Pancreas (tissue), 10 donors: ENCODE results near the gene PGR. TPM values are rescaled to one million over a fixed set of nuclear protein-coding genes. Genes with fewer than 3 reads are reported as not detected.

Experiments
- ATAC-seq, 4 donors: fragments of 200-7000 bp; cut with Tn5 transposase; one replicate each; pipeline versions ENCODE4 v1.8.0 to v1.9.1; 2020; ENCODE audit warnings: mild to moderate bottlenecking in 4 of 4, moderate library complexity in 4 of 4
- DNase-seq, 6 donors: peaks; one replicate each; pipeline ENCODE4 v3.0.0-alpha.2; 2020
- FAIRE-seq: peaks from 2 replicates; lab custom pipeline; 2012; peaks lifted over from hg19 to GRCh38; lab: Jason Lieb, UNC
- H3K27ac ChIP-seq, 4 donors: fragments of 200-600 bp; sonication (generic); 1 replicate in 3 of 4; 2 replicates in 1 of 4; pipeline versions ENCODE4 v1.5.0 to v1.8.0; 2020
- H3K27me3 ChIP-seq, 4 donors: fragments of 200-600 bp; one replicate each; pipeline ENCODE4 v1.8.0; 2021
- H3K36me3 ChIP-seq, 3 donors: fragments of 200-600 bp; sonication (generic) in 1 of 3; one replicate each; pipeline versions ENCODE4 v1.5.0 to v1.8.0; 2020 to 2021
- H3K4me1 ChIP-seq, 3 donors: fragments of 200-600 bp; one replicate each; pipeline ENCODE4 v1.8.0; 2021
- H3K4me3 ChIP-seq, 4 donors: fragments of 200-600 bp; sonication (generic) in 2 of 4; one replicate each; pipeline versions ENCODE4 v1.5.0 to v1.8.0; 2020 to 2021
- H3K9me3 ChIP-seq, 4 donors: fragments of 200-600 bp; one replicate each; pipeline ENCODE4 v1.8.0; 2021
- WGBS, 2 donors: extraction: QIAGEN DNeasy Blood & Tissue Kit; methylation state at CpG; one replicate each; pipeline ENCODE4 v1.1.7; 2013; 5-methylcytosine and 5-hydroxymethylcytosine counted together
- intact Hi-C, 3 donors: fragments of 100-400 bp; cut with DNase I; formaldehyde crosslinking; loops; one replicate each; pipeline versions ENCODE4 v1.11.1 to v1.14.2; 2022
- polyA plus RNA-seq, 2 donors: library from polyadenylated mRNA; stranded (reverse); fragments of 200-250 nt; gene quantifications; one replicate each; pipeline ENCODE4 v1.2.3, GENCODE V29; 2013
- total RNA-seq, 6 donors: library from RNA; stranded (reverse); fragmentation: NEBNext Ultra II Directional in 4 of 6; extraction: Animal tissue kit (Norgen Biotek cat#: 25700) in 4 of 6; gene quantifications; one replicate each; pipeline versions ENCODE4 v1.2.1 to v1.2.4, GENCODE V29; 2021 to 2023
- TF ChIP-seq, protein P1 (sequence below), 4 donors: fragments of 200-600 bp; sonication (generic) in 3 of 4; IDR thresholded peaks; one replicate each; pipeline versions ENCODE4 v1.5.0 to v1.8.0; 2021; ENCODE audit warnings: antibody characterized with exemption in 4 of 4
- donor health status: healthy with polysubstance abuse.
- donor health status: DM: no; HTN: no; CAD: no; lungs with moderate emphysema.
- donor health status: DM: no; HTN: no; CAD: no.
- donor health status: control.
- donor health status: control.
- donor health status: Bipolar disorder and iron deficiency.
- donor health status: DM: yes; HTN: yes; CAD: no.
- donor health status: DM: no; HTN: no; CAD: no.
- donor health status: DM: no; HTN: no; CAD: no.
- donor health status: DM: yes; HTN: yes; CAD: no.

PGR gene
- total and polyA plus RNA-seq, 8 donors: 0.23 to 1.9 (median 0.73) TPM

DNA sequence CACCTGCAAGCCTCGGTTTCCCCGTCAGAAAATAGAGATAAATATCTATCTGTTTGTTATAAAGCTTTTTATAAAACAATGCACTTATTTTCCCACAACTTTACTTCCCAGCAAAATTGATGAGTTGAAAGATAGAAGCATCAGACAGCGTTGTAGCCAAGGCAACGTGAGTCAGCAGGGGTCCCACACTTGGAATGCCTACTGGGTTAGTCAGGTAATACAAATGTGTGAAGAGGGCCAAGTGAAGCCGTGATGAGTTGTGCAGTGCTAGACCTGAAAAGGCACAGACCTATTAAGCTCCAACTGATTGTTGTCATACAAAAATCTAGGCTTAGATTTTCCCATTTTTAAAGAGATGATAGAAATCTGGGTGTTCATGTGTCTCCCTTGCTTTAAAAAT is 118.7 kb downstream of the PGR start:
- Histone ChIP-seq H3K9me3 (no peaks in the 10 kb centered on the region), H3K36me3 (no peaks in the 10 kb centered on the region), H3K4me1 (no peaks in the 10 kb centered on the region), H3K27ac (no peak overlapping the region), H3K4me3 (no peak overlapping the region), H3K27me3 (no peaks in the 10 kb centered on the region)
- DNase-seq (no peak), FAIRE-seq (no peak), ATAC-seq (no peak)
- TF ChIP-seq, protein P1, sequence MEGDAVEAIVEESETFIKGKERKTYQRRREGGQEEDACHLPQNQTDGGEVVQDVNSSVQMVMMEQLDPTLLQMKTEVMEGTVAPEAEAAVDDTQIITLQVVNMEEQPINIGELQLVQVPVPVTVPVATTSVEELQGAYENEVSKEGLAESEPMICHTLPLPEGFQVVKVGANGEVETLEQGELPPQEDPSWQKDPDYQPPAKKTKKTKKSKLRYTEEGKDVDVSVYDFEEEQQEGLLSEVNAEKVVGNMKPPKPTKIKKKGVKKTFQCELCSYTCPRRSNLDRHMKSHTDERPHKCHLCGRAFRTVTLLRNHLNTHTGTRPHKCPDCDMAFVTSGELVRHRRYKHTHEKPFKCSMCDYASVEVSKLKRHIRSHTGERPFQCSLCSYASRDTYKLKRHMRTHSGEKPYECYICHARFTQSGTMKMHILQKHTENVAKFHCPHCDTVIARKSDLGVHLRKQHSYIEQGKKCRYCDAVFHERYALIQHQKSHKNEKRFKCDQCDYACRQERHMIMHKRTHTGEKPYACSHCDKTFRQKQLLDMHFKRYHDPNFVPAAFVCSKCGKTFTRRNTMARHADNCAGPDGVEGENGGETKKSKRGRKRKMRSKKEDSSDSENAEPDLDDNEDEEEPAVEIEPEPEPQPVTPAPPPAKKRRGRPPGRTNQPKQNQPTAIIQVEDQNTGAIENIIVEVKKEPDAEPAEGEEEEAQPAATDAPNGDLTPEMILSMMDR (IDR thresholded peaks at IDR 0.05): no peak
- WGBS, 2 donors: 38 to 53% methylated on average over 5 of the region's 5 CpGs
- intact Hi-C loops: no loop called here

- H3K27ac ChIP-seq: no peak overlapping the region
- no peak overlapping the region for H3K4me3 ChIP-seq
- intact Hi-C loops: no loop called here
- 10 to 13% methylated on average over 2 of the region's 2 CpGs for WGBS, 2 donors
- ATAC-seq: no peak
- H3K36me3 ChIP-seq: no peaks in the 10 kb centered on the region
- H3K4me1 ChIP-seq: no peaks in the 10 kb centered on the region
- FAIRE-seq: no peak
- no peak for DNase-seq
- H3K9me3 ChIP-seq: no peaks in the 10 kb centered on the region
- TF ChIP-seq, protein P1 (IDR thresholded peaks at IDR 0.05): no peak
- no peaks in the 10 kb centered on the region for H3K27me3 ChIP-seq
These were observed 119.9 kb downstream of the PGR start for GRCh38 chr11:101009690-101010055.

DNA sequence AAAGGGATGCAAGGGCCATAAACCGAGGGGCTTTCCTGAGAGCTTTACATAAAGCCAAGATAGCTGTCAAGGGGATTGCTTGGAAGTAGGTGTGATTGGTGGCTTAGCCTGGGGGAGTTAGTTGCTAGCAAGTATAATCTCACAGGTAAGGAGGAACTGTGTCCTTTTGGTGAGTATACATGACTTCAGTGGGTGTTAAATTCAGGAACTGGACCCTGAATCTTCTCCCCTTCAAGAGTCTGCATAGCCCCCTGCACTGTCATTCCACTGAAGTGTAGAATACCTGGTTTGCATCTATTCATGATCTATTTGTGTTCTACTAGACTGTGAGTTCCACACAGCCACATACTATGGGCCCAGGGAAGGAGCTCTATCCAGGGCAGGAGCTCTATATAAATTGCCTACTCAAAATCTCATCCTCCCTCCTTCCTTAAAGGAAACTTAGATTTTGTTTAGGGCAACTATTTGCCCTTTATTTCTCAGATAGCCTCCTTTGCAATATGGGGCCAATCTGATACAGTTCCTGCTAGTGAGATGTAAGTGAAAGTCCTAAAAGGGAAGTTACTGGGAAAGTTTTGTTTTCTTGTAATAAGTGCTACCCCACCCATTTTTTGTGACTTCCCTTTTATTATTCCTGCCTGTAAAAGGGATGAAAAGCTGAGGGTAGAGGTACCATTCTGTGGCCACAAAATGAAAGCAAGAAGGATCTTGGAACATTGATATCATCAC is 120.5 kb downstream of the PGR start:
- FAIRE-seq (no peak), DNase-seq (no peak), ATAC-seq (no peak)
- TF ChIP-seq, protein P1 (IDR thresholded peaks at IDR 0.05): no peak
- Histone ChIP-seq H3K27ac (no peak overlapping the region), H3K9me3 (no peaks in the 10 kb centered on the region), H3K4me3 (no peak overlapping the region), H3K4me1 (no peaks in the 10 kb centered on the region), H3K36me3 (no peaks in the 10 kb centered on the region), H3K27me3 (no peaks in the 10 kb centered on the region)
- 35 to 48% methylated on average over 1 of the region's 1 CpG for WGBS, 2 donors
- intact Hi-C loops: no loop called here

DNA sequence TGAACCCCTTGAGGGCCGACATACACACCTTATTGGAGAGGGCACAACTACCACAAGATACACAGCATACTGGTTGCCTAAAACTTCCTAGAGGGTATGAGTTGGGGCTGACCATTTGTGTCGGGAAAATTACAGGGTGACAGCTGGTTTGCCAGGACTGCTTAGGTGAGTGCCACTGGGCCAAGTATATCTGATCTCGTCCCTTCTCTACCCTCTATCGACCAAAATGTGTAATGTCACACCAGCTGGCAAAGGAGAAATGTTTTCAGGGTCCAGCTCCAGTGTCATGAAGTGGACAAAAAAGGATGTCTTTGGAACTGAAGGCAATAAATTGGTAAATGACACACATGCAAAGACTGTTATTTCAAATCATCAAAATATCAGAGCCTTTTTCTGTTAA is 126.1 kb downstream of the PGR start:
- TF ChIP-seq, protein P1 (IDR thresholded peaks at IDR 0.05): no peak
- H3K27me3 ChIP-seq: no peaks in the 10 kb centered on the region
- no peaks in the 10 kb centered on the region for H3K9me3 ChIP-seq
- no peak overlapping the region for H3K27ac ChIP-seq
- DNase-seq (no peak), FAIRE-seq (no peak), ATAC-seq (no peak)
- H3K4me3 ChIP-seq: no peak overlapping the region
- H3K36me3 ChIP-seq: no peaks in the 10 kb centered on the region
- H3K4me1 ChIP-seq: no peaks in the 10 kb centered on the region
- 54 to 62% methylated on average over 4 of the region's 4 CpGs for WGBS, 2 donors
- intact Hi-C loops: no loop called here

DNA sequence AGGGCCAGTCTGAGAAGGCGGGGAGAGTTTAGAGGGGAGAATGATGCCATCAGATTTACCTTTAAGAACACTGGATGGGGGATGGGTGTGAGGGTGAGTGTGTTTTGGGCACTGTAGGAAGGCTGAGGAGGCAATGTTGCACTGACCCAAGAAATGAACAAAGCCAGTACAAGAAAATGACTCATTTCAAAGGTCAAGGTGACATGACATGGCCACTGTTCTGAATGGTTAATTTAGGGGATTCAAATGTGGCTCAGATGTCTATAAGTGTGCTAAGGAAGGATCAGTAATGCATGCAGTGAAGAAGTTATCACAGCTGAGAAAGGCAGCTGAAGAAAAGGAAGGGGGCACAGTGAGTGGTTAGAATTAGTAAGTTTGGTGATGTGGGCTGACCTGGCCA is 129.9 kb downstream of the PGR start:
- Histone ChIP-seq H3K4me1 (no peaks in the 10 kb centered on the region), H3K27me3 (no peaks in the 10 kb centered on the region), H3K36me3 (no peaks in the 10 kb centered on the region), H3K9me3 (no peaks in the 10 kb centered on the region), H3K4me3 (no peak overlapping the region), H3K27ac (no peak overlapping the region)
- intact Hi-C loops: no loop called here
- ATAC-seq (no peak), FAIRE-seq (no peak), DNase-seq (no peak)
- TF ChIP-seq, protein P1 (IDR thresholded peaks at IDR 0.05): no peak
- WGBS, 2 donors: 54 to 80% methylated on average over 1 of the region's 1 CpG
